GM12878 (cell line): ENCODE data around the gene PSTPIP2. TPM values are rescaled to one million over a fixed set of nuclear protein-coding genes. Genes with fewer than 3 reads are reported as not detected.
"Not testable (repeated sequence)": the region's sequence is repeated elsewhere in the genome, so short reads cannot be mapped to it uniquely, and the experiment has no call there.

ENCODE experiments used
- ATAC-seq: fragments of 200-7000 bp; cut with Tn5 transposase; 3 replicates; pipeline ENCODE4 v1.9.1; 2020; ENCODE audit warnings: mild to moderate bottlenecking, moderate library complexity
- BruUV-seq: library from RNA; stranded (reverse); fragments of 400-500 nt; replicated peaks from 2 replicates; lab custom pipeline; 2021; lab: Mats Ljungman, UMichigan
- CTCF ChIA-PET: fragments of 300-600 bp; sonication (Branson Sonifier 250); formaldehyde crosslinking; extraction: SDS; loops from one replicate; lab custom pipeline; 2021; ENCODE audit warnings: inconsistent platforms; lab: Yijun Ruan, JAX
- POLR2A ChIA-PET: fragments of 350-600 bp; formaldehyde crosslinking; extraction: SDS; loops from one replicate; lab custom pipeline; 2021; ENCODE audit warnings: inconsistent platforms; lab: Charles Lee
- RAD21 ChIA-PET: fragments of 300-600 bp; sonication (Branson Sonifier 250); formaldehyde crosslinking; loops from one replicate; lab custom pipeline; 2023; ENCODE audit warnings: antibody characterized with exemption; ENCODE audit not compliant: unreplicated experiment; lab: Charles Lee
- SMC1A ChIA-PET: fragments of 300-600 bp; sonication (Branson Sonifier 250); formaldehyde crosslinking; loops from one replicate; lab custom pipeline; 2023; ENCODE audit not compliant: unreplicated experiment, uncharacterized antibody; lab: Charles Lee
- DNase-seq: peaks from one replicate; pipeline ENCODE4 v3.0.0-alpha.2; 2011; ENCODE audit warnings: low read depth, low spot score
- FAIRE-seq: peaks from 3 replicates; lab custom pipeline; 2011; peaks lifted over from hg19 to GRCh38; lab: Jason Lieb, UNC
- H2AFZ ChIP-seq: 2 replicates; pipeline ENCODE4 v1.6.0; 2011; ENCODE audit warnings: low read depth, low read length, control low read depth; ENCODE audit not compliant: control insufficient read depth
- H3K27ac ChIP-seq: 2 replicates; pipeline ENCODE4 v1.5.1; 2011; ENCODE audit warnings: control low read depth; ENCODE audit not compliant: control insufficient read depth, insufficient read depth
- H3K27me3 ChIP-seq, 2 experiments: replicated peaks in 1 of 2; 2 replicates each; pipeline versions ENCODE4 v1.6.0 to v1.6.1; 2011; ENCODE audit warnings: low read length in 1 of 2; ENCODE audit not compliant: control insufficient read depth in 2 of 2, insufficient read depth in 2 of 2
- H3K36me3 ChIP-seq, 2 experiments: 2 replicates each; pipeline ENCODE4 v1.5.1; 2011; ENCODE audit warnings: low read length in 1 of 2; ENCODE audit not compliant: control insufficient read depth in 2 of 2, insufficient read depth in 2 of 2
- H3K4me1 ChIP-seq: 2 replicates; pipeline ENCODE4 v1.6.1; 2011; ENCODE audit warnings: mild to moderate bottlenecking, low read length, moderate library complexity, mixed read lengths; ENCODE audit not compliant: control insufficient read depth, insufficient read depth
- H3K4me2 ChIP-seq: 2 replicates; pipeline ENCODE4 v1.6.0; 2011; ENCODE audit warnings: control low read depth; ENCODE audit not compliant: control insufficient read depth, insufficient read depth
- H3K4me3 ChIP-seq: fragments of 200-600 bp; sonication (generic); 2 replicates; pipeline ENCODE4 v1.5.1; 2016
- H3K79me2 ChIP-seq: 2 replicates; pipeline ENCODE4 v1.6.0; 2011; ENCODE audit warnings: low read length; ENCODE audit not compliant: control insufficient read depth, insufficient read depth
- H3K9ac ChIP-seq: 2 replicates; pipeline ENCODE4 v1.8.0; 2011; ENCODE audit warnings: low read length, control low read depth, mixed read lengths; ENCODE audit not compliant: control insufficient read depth, insufficient read depth
- H3K9me3 ChIP-seq: replicated peaks from 3 replicates; pipeline ENCODE4 v1.5.1; 2011; ENCODE audit warnings: mild to moderate bottlenecking, low read length; ENCODE audit not compliant: control insufficient read depth, insufficient read depth
- H4K20me1 ChIP-seq: 2 replicates; pipeline ENCODE4 v1.6.0; 2011; ENCODE audit not compliant: control insufficient read depth, insufficient read depth
- CHD2 ChIP-seq: IDR thresholded peaks from 2 replicates; pipeline ENCODE4 v1.6.1; 2011; ENCODE audit warnings: low read depth, low read length, improper control_type of control experiment, borderline replicate concordance
- CREM ChIP-seq: IDR thresholded peaks from 2 replicates; pipeline ENCODE4 v1.6.1; 2014; ENCODE audit warnings: antibody characterized with exemption, low read depth
- NFXL1 ChIP-seq: fragments of 450-650 bp; IDR thresholded peaks from 2 replicates; pipeline ENCODE4 v1.6.1; 2017; ENCODE audit warnings: antibody characterized with exemption, mild to moderate bottlenecking, borderline replicate concordance
- POLR2A ChIP-seq: IDR thresholded peaks from 2 replicates; pipeline ENCODE4 v1.6.1; 2011; ENCODE audit warnings: low read depth, mild to moderate bottlenecking, low read length
- POU2F2 ChIP-seq: IDR thresholded peaks from 3 replicates; pipeline ENCODE4 v1.6.1; 2011; ENCODE audit warnings: low read depth, mild to moderate bottlenecking, low read length, borderline replicate concordance
- ZBTB4 ChIP-seq: fragments of 450-650 bp; formaldehyde crosslinking; IDR thresholded peaks from 2 replicates; pipeline ENCODE4 v1.4.0; 2022; ENCODE audit warnings: mild to moderate bottlenecking, moderate library complexity
- WGBS: methylation state at CpG from one replicate; pipeline ENCODE4 v1.1.6; 2016; ENCODE audit warnings: low lambda C conversion rate; ENCODE audit not compliant: insufficient replicate concordance, insufficient coverage; ENCODE audit errors: missing lambda C conversion rate; 5-methylcytosine and 5-hydroxymethylcytosine counted together
- in situ Hi-C: fragments of 300-500 bp; cut with MboI; formaldehyde crosslinking; loops from 9 replicates; pipeline ENCODE4 v1.14.3; 2018; ENCODE audit warnings: mixed read lengths
- intact Hi-C: fragments of 100-400 bp; cut with micrococcal nuclease; formaldehyde crosslinking; loops from one replicate; pipeline ENCODE4 v1.14.2; 2022; ENCODE audit not compliant: unreplicated experiment
- polyA plus RNA-seq, 11 experiments: library from polyadenylated mRNA; depleted of rRNA in 4 of 11; unstranded in 6 of 11; stranded (reverse) in 5 of 11; fragments of >200 nt; fragmentation: Nextera tagmentation in 4 of 11; fragmentation: Illumina TruSeq in 1 of 11; extraction: Ambion mirVana in 4 of 11; extraction: Trizol in 1 of 11; gene quantifications; 1 replicate in 1 of 11; 2 replicates in 10 of 11; pipeline versions ENCODE4 v1.2.1 to v1.2.3, GENCODE V29; 2011 to 2016; ENCODE audit warnings: inconsistent platforms in 2 of 11, missing spikeins in 2 of 11, low read depth in 1 of 11
- total RNA-seq, 4 experiments: library from RNA; depleted of rRNA in 3 of 4; stranded (reverse); fragments of >200 nt in 3 of 4; fragmentation: Illumina TruSeq in 1 of 4; extraction: Trizol in 1 of 4; gene quantifications; 2 replicates each; pipeline versions ENCODE4 v1.2.1 to v1.2.3, GENCODE V29; 2013 to 2021
- TF ChIP-seq, protein P1 (sequence below): fragments of 150-350 bp; IDR thresholded peaks from 2 replicates; pipeline ENCODE4 v1.6.1; 2014; ENCODE audit warnings: mild to moderate bottlenecking, low read depth, low read length
- TF ChIP-seq, protein P2 (sequence below): IDR thresholded peaks from 2 replicates; pipeline ENCODE4 v1.6.1; 2012; ENCODE audit warnings: mild to moderate bottlenecking, low read depth, low read length

The PSTPIP2 gene
- total and polyA plus RNA-seq, 10 of the 15 experiments (the other 5 are each of a cell fraction or from before 2014, with no cell fraction given): 0.69 to 38.4 (median 24.7) TPM

DNA sequence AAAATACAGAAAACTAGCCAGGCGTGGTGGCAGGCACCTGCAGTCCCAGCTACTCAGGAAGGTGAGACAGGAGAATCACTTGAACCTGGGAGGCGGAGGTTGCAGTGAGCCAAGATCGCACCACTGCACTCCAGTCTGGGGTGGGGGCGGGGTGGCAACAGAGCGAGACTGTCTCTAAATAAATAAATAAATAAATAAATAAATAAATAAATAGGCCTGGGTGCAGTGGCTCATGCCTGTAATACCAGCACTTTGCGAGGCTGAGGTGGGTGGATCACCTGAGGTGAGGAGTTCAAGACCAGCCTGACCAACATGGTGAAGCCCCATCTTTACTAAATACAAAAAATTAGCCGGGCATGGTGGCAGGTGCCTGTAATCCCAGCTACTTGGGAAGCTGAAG is 112.6 kb downstream of the PSTPIP2 start:
- H3K27me3 ChIP-seq, H3K27ac ChIP-seq, BruUV-seq, DNase-seq, in situ Hi-C loops, H2AFZ ChIP-seq, intact Hi-C loops, ATAC-seq, H3K4me3 ChIP-seq, H3K9ac ChIP-seq, FAIRE-seq, H3K79me2 ChIP-seq, H3K36me3 ChIP-seq, H3K4me2 ChIP-seq, SMC1A ChIA-PET, H4K20me1 ChIP-seq, CTCF ChIA-PET, H3K9me3 ChIP-seq, H3K4me1 ChIP-seq: not testable (repeated sequence)
- ChIA-PET RAD21 (interaction anchor here (1.0 kb wide), 1 partner anchor 298 kb away, joined by 3 read pairs; no protein-coding TSS in a partner anchor), POLR2A (interaction anchor here (0.7 kb wide), 1 partner anchor 52 kb away, joined by 3 read pairs; no protein-coding TSS in a partner anchor)
- WGBS: 97% methylated on average over 7 of the region's 7 CpGs

DNA sequence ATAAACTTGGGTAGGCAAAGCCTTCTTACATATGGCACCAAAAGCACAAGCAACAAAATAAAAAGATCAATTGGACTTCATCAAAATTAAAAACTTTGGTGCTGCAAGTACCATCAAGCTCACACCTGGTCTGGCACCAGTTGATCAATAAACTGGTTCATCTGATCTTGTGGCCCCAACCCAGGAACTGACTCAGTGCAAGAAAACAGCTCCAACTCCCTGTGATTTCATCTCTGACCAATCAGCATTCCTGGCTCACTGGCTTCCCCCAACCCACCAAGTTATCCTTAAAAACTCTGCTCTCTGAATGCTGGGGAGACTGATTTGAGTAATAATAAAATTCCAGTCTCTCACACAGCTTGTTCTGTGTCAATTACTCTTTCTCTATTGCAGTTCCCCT is 113.3 kb downstream of the PSTPIP2 start:
- no peak overlapping the region for H2AFZ ChIP-seq
- intact Hi-C loops: no loop called here
- no peak overlapping the region for H3K4me2 ChIP-seq
- no peaks in the 10 kb centered on the region for H3K27me3 ChIP-seq
- H3K4me3 ChIP-seq: no peak overlapping the region
- H3K9me3 ChIP-seq: no peaks in the 10 kb centered on the region
- no peak for FAIRE-seq
- no peaks in the 10 kb centered on the region; the same call in none of the 2 replicates for H3K79me2 ChIP-seq
- BruUV-seq: no TSS peak
- ChIA-PET CTCF (interaction anchor here (1.3 kb wide), 1 partner anchor 115 kb away, joined by 4 read pairs; no protein-coding TSS in a partner anchor), SMC1A (no interaction called here), RAD21 (interaction anchor here (1.0 to 1.2 kb wide), 2 partner anchors 115 to 297 kb away, joined by 3 to 4 read pairs; no protein-coding TSS in a partner anchor), POLR2A (no interaction called here)
- H3K36me3 ChIP-seq: peaks cover 2 to 8% of the 10 kb centered on the region in 2 experiments; a peak in 2 of 4 replicates
- no peak for ATAC-seq
- in situ Hi-C loops: no loop called here
- no peaks in the 10 kb centered on the region for H4K20me1 ChIP-seq
- H3K9ac ChIP-seq: no peak overlapping the region
- DNase-seq: no peak
- no peaks in the 10 kb centered on the region for H3K4me1 ChIP-seq
- no peak overlapping the region for H3K27ac ChIP-seq
- TF ChIP-seq ZBTB4 (CRISPR knock-in tag) (no peak), NFXL1 (no peak), CHD2 (no peak), POU2F2 (no peak), CREM (no peak), POLR2A (no peak)
- TF ChIP-seq, protein P1, sequence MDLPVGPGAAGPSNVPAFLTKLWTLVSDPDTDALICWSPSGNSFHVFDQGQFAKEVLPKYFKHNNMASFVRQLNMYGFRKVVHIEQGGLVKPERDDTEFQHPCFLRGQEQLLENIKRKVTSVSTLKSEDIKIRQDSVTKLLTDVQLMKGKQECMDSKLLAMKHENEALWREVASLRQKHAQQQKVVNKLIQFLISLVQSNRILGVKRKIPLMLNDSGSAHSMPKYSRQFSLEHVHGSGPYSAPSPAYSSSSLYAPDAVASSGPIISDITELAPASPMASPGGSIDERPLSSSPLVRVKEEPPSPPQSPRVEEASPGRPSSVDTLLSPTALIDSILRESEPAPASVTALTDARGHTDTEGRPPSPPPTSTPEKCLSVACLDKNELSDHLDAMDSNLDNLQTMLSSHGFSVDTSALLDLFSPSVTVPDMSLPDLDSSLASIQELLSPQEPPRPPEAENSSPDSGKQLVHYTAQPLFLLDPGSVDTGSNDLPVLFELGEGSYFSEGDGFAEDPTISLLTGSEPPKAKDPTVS: no peak
- TF ChIP-seq, protein P2, sequence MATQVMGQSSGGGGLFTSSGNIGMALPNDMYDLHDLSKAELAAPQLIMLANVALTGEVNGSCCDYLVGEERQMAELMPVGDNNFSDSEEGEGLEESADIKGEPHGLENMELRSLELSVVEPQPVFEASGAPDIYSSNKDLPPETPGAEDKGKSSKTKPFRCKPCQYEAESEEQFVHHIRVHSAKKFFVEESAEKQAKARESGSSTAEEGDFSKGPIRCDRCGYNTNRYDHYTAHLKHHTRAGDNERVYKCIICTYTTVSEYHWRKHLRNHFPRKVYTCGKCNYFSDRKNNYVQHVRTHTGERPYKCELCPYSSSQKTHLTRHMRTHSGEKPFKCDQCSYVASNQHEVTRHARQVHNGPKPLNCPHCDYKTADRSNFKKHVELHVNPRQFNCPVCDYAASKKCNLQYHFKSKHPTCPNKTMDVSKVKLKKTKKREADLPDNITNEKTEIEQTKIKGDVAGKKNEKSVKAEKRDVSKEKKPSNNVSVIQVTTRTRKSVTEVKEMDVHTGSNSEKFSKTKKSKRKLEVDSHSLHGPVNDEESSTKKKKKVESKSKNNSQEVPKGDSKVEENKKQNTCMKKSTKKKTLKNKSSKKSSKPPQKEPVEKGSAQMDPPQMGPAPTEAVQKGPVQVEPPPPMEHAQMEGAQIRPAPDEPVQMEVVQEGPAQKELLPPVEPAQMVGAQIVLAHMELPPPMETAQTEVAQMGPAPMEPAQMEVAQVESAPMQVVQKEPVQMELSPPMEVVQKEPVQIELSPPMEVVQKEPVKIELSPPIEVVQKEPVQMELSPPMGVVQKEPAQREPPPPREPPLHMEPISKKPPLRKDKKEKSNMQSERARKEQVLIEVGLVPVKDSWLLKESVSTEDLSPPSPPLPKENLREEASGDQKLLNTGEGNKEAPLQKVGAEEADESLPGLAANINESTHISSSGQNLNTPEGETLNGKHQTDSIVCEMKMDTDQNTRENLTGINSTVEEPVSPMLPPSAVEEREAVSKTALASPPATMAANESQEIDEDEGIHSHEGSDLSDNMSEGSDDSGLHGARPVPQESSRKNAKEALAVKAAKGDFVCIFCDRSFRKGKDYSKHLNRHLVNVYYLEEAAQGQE: no peak
